ENCODE data around the gene GREB1L. TPM values are rescaled to one million over a fixed set of nuclear protein-coding genes. Genes with fewer than 3 reads are reported as not detected.

Gene GREB1L
- total and polyA plus RNA-seq, 2 donors from 2014 or later = 0.79 TPM; not detected in 1

DNA sequence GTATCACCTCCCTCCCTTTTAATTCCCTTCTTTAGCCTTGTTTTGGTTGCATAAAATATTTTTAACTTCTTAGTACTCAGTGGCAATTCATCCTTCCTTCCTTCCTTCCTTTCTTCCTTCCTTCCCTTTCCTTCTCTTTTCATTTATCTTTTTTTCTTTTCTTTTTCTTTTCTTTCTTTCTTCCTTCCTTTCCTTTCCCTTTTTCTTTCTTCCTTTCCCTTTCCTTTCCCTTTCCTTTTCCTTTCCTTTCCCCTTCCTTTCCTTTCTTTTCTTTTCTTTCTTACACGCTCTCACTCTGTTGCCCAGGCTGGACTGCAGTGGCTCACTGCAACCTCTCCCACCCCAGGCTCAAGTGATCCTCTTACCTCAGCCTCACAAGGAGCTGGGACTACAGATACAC is 160.2 kb downstream of the GREB1L start:
- H3K4me3 ChIP-seq (ENCODE audit: low read length in 3 of 3) = no peak overlapping the region

DNA sequence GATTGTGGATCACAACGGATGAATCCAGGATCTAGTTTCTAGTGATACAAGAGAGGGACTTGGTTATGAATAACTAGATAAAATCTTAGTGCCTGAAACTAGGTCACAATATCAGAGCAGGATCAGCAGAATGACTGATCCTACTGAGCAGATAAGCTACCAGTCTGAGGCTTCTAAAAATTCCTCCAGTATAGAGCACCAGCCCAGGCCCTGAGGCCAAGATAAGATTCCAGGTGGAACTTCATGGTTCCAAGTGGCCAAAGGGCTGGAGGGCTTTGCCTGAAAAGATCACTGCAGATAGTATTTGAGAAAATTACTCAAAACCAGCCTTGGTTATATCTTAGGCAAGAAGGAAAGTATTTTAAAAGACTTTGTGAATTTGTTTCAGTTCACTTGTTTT is 162.4 kb downstream of the GREB1L start:
- Histone ChIP-seq H3K27ac (ENCODE audit: low read depth in 2 of 2, low read length in 2 of 2) (no peak overlapping the region), H3K9me3 (ENCODE audit: control insufficient read depth in 2 of 3, insufficient read depth in 1 of 3, low read length in 3 of 3) (no peaks in the 10 kb centered on the region), H3K9ac (ENCODE audit: low read length in 3 of 3) (no peak overlapping the region), H3K27me3 (ENCODE audit: control insufficient read depth, insufficient read depth, low read length) (no peaks in the 10 kb centered on the region), H3K36me3 (ENCODE audit: control insufficient read depth in 2 of 3, insufficient read depth in 3 of 3, low read length in 3 of 3) (no peaks in the 10 kb centered on the region), H3K4me1 (ENCODE audit: control insufficient read depth in 2 of 3, insufficient read depth in 2 of 3, low read depth in 1 of 3, low read length in 3 of 3) (no peaks in the 10 kb centered on the region), H3K4me3 (ENCODE audit: low read length in 3 of 3) (no peak overlapping the region)
- intact Hi-C loops (cut with DNase I) = no loop called here
- FAIRE-seq (no peak), DNase-seq (no peak)
- TF ChIP-seq, protein P1, sequence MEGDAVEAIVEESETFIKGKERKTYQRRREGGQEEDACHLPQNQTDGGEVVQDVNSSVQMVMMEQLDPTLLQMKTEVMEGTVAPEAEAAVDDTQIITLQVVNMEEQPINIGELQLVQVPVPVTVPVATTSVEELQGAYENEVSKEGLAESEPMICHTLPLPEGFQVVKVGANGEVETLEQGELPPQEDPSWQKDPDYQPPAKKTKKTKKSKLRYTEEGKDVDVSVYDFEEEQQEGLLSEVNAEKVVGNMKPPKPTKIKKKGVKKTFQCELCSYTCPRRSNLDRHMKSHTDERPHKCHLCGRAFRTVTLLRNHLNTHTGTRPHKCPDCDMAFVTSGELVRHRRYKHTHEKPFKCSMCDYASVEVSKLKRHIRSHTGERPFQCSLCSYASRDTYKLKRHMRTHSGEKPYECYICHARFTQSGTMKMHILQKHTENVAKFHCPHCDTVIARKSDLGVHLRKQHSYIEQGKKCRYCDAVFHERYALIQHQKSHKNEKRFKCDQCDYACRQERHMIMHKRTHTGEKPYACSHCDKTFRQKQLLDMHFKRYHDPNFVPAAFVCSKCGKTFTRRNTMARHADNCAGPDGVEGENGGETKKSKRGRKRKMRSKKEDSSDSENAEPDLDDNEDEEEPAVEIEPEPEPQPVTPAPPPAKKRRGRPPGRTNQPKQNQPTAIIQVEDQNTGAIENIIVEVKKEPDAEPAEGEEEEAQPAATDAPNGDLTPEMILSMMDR (IDR thresholded peaks at IDR 0.05; ENCODE audit: borderline replicate concordance, extremely low read depth, insufficient read depth) = no peak

More for the DNA sequence above, 160.2 kb downstream of the GREB1L start:
- intact Hi-C loops (cut with DNase I) = no loop called here
- TF ChIP-seq, protein P1 (IDR thresholded peaks at IDR 0.05; ENCODE audit: borderline replicate concordance, extremely low read depth, insufficient read depth) = no peak
- FAIRE-seq (no peak), DNase-seq (no peak)
- Histone ChIP-seq H3K27ac (ENCODE audit: low read depth in 2 of 2, low read length in 2 of 2) (no peak overlapping the region), H3K9me3 (ENCODE audit: control insufficient read depth in 2 of 3, insufficient read depth in 1 of 3, low read length in 3 of 3) (no peaks in the 10 kb centered on the region), H3K36me3 (ENCODE audit: control insufficient read depth in 2 of 3, insufficient read depth in 3 of 3, low read length in 3 of 3) (no peaks in the 10 kb centered on the region), H3K9ac (ENCODE audit: low read length in 3 of 3) (no peak overlapping the region), H3K4me1 (ENCODE audit: control insufficient read depth in 2 of 3, insufficient read depth in 2 of 3, low read depth in 1 of 3, low read length in 3 of 3) (no peaks in the 10 kb centered on the region), H3K27me3 (ENCODE audit: control insufficient read depth, insufficient read depth, low read length) (no peaks in the 10 kb centered on the region)

DNA sequence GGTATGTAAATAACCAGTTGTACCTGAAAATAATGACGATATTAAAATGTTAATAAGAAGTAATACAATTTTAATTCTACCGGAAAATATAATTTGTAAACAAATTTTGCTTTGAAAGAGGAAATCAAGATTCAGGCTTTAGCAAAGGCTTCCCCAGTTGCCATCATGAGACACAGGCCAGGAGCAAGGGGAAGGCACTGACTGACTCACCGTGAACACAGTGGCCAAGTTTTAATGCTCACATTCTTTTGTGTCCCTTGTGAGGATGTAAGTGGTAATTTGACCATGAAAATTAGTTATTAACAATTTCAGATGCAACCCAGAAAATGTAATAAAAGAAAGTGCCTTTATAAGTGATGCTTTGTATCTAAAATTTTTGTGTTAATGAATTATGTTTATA is 164.1 kb downstream of the GREB1L start:
- Histone ChIP-seq H3K27me3 (ENCODE audit: control insufficient read depth, insufficient read depth, low read length) (no peaks in the 10 kb centered on the region), H3K27ac (ENCODE audit: low read depth in 2 of 2, low read length in 2 of 2) (no peak overlapping the region), H3K9ac (ENCODE audit: low read length in 3 of 3) (no peak overlapping the region), H3K9me3 (ENCODE audit: control insufficient read depth in 2 of 3, insufficient read depth in 1 of 3, low read length in 3 of 3) (no peaks in the 10 kb centered on the region), H3K36me3 (ENCODE audit: control insufficient read depth in 2 of 3, insufficient read depth in 3 of 3, low read length in 3 of 3) (no peaks in the 10 kb centered on the region), H3K4me1 (ENCODE audit: control insufficient read depth in 2 of 3, insufficient read depth in 2 of 3, low read depth in 1 of 3, low read length in 3 of 3) (no peaks in the 10 kb centered on the region), H3K4me3 (ENCODE audit: low read length in 3 of 3) (no peak overlapping the region)
- no peak for FAIRE-seq
- no peak for DNase-seq
- intact Hi-C loops (cut with DNase I) = no loop called here
- TF ChIP-seq, protein P1 (IDR thresholded peaks at IDR 0.05; ENCODE audit: borderline replicate concordance, extremely low read depth, insufficient read depth) = no peak

DNA sequence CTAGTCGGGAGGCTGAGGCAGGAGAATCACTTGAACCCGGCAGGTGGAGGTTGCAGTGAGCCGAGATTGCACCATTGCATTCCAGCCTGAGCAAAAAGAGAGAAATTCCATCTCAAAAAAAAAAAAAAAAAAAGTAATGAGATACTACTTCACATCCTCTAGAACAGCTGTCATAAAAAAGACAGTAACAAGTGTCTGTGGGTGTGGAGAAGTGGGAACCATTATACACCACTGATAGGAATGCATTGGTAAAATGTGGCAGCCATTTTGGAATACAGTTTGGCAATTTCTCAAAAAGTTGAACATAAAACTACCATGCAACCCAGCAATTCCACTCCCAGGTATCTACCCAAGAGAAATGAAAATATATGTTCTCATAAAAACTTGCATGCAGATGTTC is 166.6 kb downstream of the GREB1L start:
- intact Hi-C loops (cut with DNase I) = no loop called here
- H3K9ac ChIP-seq (ENCODE audit: low read length in 3 of 3) = no peak overlapping the region
- TF ChIP-seq, protein P1 (IDR thresholded peaks at IDR 0.05; ENCODE audit: borderline replicate concordance, extremely low read depth, insufficient read depth) = no peak
- H3K27me3 ChIP-seq (ENCODE audit: control insufficient read depth, insufficient read depth, low read length) = no peaks in the 10 kb centered on the region
- H3K36me3 ChIP-seq (ENCODE audit: control insufficient read depth in 2 of 3, insufficient read depth in 3 of 3, low read length in 3 of 3) = no peaks in the 10 kb centered on the region
- H3K4me3 ChIP-seq (ENCODE audit: low read length in 3 of 3) = no peak overlapping the region
- DNase-seq (no peak), FAIRE-seq (no peak)
- H3K27ac ChIP-seq (ENCODE audit: low read depth in 2 of 2, low read length in 2 of 2) = no peak overlapping the region
- H3K4me1 ChIP-seq (ENCODE audit: control insufficient read depth in 2 of 3, insufficient read depth in 2 of 3, low read depth in 1 of 3, low read length in 3 of 3) = no peaks in the 10 kb centered on the region
- no peaks in the 10 kb centered on the region for H3K9me3 ChIP-seq (ENCODE audit: control insufficient read depth in 2 of 3, insufficient read depth in 1 of 3, low read length in 3 of 3)
